Occipital lobe (tissue), 2 donors: Measurements from ENCODE around the gene TGIF2. TPM values are rescaled to one million over a fixed set of nuclear protein-coding genes. Genes with fewer than 3 reads are reported as not detected.

Experiments
- small RNA-seq: library from RNA; depleted of rRNA; stranded (forward); fragments of <200 nt; gene quantifications from one replicate; pipeline ENCODE3, GENCODE V24; 2014
- total RNA-seq: library from RNA; depleted of rRNA; stranded (reverse); fragments of >200 nt; gene quantifications from one replicate; pipeline ENCODE4 v1.2.3, GENCODE V29; 2014

The TGIF2 gene
- total RNA-seq, 1 donor from 2014 or later, result 11.5 TPM

Small RNAs within 50 kb of the gene (small RNA-seq; reads per million reads assigned to genes)
- gene RF00017, result not detected

Other genes with a start within 250 kb of the TGIF2 start
- 0.78 TPM for gene MYL9, start 32.1 kb upstream of the TGIF2 start, total RNA-seq
- gene RAB5IF, start 32.2 kb downstream of the TGIF2 start, total RNA-seq, result 25.0 TPM
- gene SLA2, start 72.6 kb downstream of the TGIF2 start, total RNA-seq, result not detected
- 43.7 TPM for gene NDRG3, start 172.5 kb downstream of the TGIF2 start, total RNA-seq
- gene DSN1, start 200.2 kb downstream of the TGIF2 start, total RNA-seq, result 4.7 TPM